SK-N-SH treated with all-trans-retinoic acid at 6 μM for 48 hours (cell line): ENCODE results near the gene AKAP13.

Experiments
- ATAC-seq: fragments of 200-7000 bp; cut with Tn5 transposase; 3 replicates; pipeline ENCODE4 v1.9.1; 2020; ENCODE audit warnings: mild to moderate bottlenecking, moderate library complexity
- ARNTL ChIP-seq: fragments of 450-650 bp; formaldehyde crosslinking; IDR thresholded peaks from 2 replicates; pipeline ENCODE4 v1.5.0; 2020; ENCODE audit warnings: low read depth, mild to moderate bottlenecking, moderate library complexity, borderline replicate concordance
- BACH2 ChIP-seq: fragments of 250-450 bp; sonication (Bioruptor Pico); IDR thresholded peaks from 2 replicates; pipeline ENCODE4 v1.9.0; 2021; ENCODE audit warnings: mild to moderate bottlenecking, borderline replicate concordance
- CSDC2 ChIP-seq: fragments of 250-450 bp; sonication (Bioruptor Pico); IDR thresholded peaks from 2 replicates; pipeline ENCODE4 v1.5.0; 2020; ENCODE audit warnings: mild to moderate bottlenecking, moderate library complexity
- ESRRG ChIP-seq: fragments of 250-450 bp; sonication (Bioruptor Pico); IDR thresholded peaks from 2 replicates; pipeline ENCODE4 v1.6.1; 2021; ENCODE audit warnings: mild to moderate bottlenecking
- ISL1 ChIP-seq: fragments of 250-450 bp; sonication (Bioruptor Pico); IDR thresholded peaks from 2 replicates; pipeline ENCODE4 v2.1.2; 2022; ENCODE audit warnings: mild to moderate bottlenecking, moderate library complexity
- OSR1 ChIP-seq: fragments of 250-450 bp; sonication (Bioruptor Pico); IDR thresholded peaks from 2 replicates; pipeline ENCODE4 v1.8.0; 2022; ENCODE audit warnings: moderate library complexity, mild to moderate bottlenecking, inconsistent platforms
- PPARA ChIP-seq: fragments of 250-450 bp; sonication (Bioruptor Pico); IDR thresholded peaks from 2 replicates; pipeline ENCODE4 v1.5.0; 2020; ENCODE audit warnings: mild to moderate bottlenecking, borderline replicate concordance
- RARB ChIP-seq: fragments of 250-450 bp; sonication (Bioruptor Pico); IDR thresholded peaks from 2 replicates; pipeline ENCODE4 v1.8.0; 2021; ENCODE audit warnings: mild to moderate bottlenecking, moderate library complexity
- SNAI2 ChIP-seq: fragments of 250-450 bp; sonication (Bioruptor Pico); IDR thresholded peaks from 2 replicates; pipeline ENCODE4 v1.5.0; 2020; ENCODE audit warnings: mild to moderate bottlenecking, moderate library complexity
- TCF4 ChIP-seq: fragments of 250-450 bp; sonication (Bioruptor Pico); IDR thresholded peaks from 2 replicates; pipeline ENCODE4 v1.8.0; 2021; ENCODE audit warnings: mild to moderate bottlenecking, moderate library complexity, borderline replicate concordance
- ZC3H10 ChIP-seq: fragments of 250-450 bp; sonication (Bioruptor Pico); IDR thresholded peaks from 2 replicates; pipeline ENCODE4 v1.5.1; 2021; ENCODE audit warnings: mild to moderate bottlenecking, moderate library complexity
- ZFP3 ChIP-seq: fragments of 250-450 bp; sonication (Bioruptor Pico); IDR thresholded peaks from 2 replicates; pipeline ENCODE4 v1.5.0; 2020; ENCODE audit warnings: mild to moderate bottlenecking, moderate library complexity
- ZFP30 ChIP-seq: fragments of 450-650 bp; formaldehyde crosslinking; IDR thresholded peaks from 2 replicates; pipeline ENCODE4 v1.5.0; 2022; ENCODE audit warnings: mild to moderate bottlenecking, moderate library complexity
- ZNF565 ChIP-seq: fragments of 450-650 bp; formaldehyde crosslinking; conservative IDR thresholded peaks from 2 replicates; pipeline ENCODE4 v1.5.0; 2020; ENCODE audit warnings: low read depth, mild to moderate bottlenecking, moderate library complexity
- ZNF70 ChIP-seq: fragments of 450-650 bp; formaldehyde crosslinking; IDR thresholded peaks from 2 replicates; pipeline ENCODE4 v1.5.0; 2020; ENCODE audit warnings: mild to moderate bottlenecking, moderate library complexity
- ZNF8 ChIP-seq: fragments of 450-650 bp; formaldehyde crosslinking; IDR thresholded peaks from 2 replicates; pipeline ENCODE4 v1.5.0; 2020; ENCODE audit warnings: mild to moderate bottlenecking, moderate library complexity
- TF ChIP-seq, protein P1 (sequence below): fragments of 250-450 bp; sonication (Bioruptor Pico); IDR thresholded peaks from 2 replicates; pipeline ENCODE4 v1.5.1; 2020; ENCODE audit warnings: low read depth, mild to moderate bottlenecking, moderate library complexity
- TF ChIP-seq, protein P2 (sequence below): fragments of 250-450 bp; sonication (Bioruptor Pico); IDR thresholded peaks from 2 replicates; pipeline ENCODE4 v1.5.1; 2021; ENCODE audit warnings: mild to moderate bottlenecking, moderate library complexity
- TF ChIP-seq, protein P3 (sequence below): fragments of 250-450 bp; sonication (Bioruptor Pico); IDR thresholded peaks from 2 replicates; pipeline ENCODE4 v1.8.0; 2021; ENCODE audit warnings: low read depth, mild to moderate bottlenecking, moderate library complexity, borderline replicate concordance
- TF ChIP-seq, protein P4 (sequence below): fragments of 250-450 bp; sonication (Bioruptor Pico); IDR thresholded peaks from 2 replicates; pipeline ENCODE4 v1.5.0; 2020; ENCODE audit warnings: mild to moderate bottlenecking, moderate library complexity
- TF ChIP-seq, protein P5 (sequence below): fragments of 250-450 bp; sonication (Bioruptor Pico); IDR thresholded peaks from 2 replicates; pipeline ENCODE4 v1.8.0; 2020; ENCODE audit warnings: mild to moderate bottlenecking, moderate library complexity, borderline replicate concordance

Gene AKAP13

DNA sequence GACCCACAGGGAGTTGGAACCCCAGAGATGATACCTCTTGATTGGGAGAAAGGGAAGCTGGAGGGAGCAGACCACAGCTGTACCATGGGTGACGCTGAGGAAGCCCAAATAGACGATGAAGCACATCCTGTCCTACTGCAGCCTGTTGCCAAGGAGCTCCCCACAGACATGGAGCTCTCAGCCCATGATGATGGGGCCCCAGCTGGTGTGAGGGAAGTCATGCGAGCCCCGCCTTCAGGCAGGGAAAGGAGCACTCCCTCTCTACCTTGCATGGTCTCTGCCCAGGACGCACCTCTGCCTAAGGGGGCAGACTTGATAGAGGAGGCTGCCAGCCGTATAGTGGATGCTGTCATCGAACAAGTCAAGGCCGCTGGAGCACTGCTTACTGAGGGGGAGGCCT is 201.1 kb downstream of the AKAP13 start (continued):
- TF ChIP-seq ESRRG (CRISPR knock-in tag): no peak
- TF ChIP-seq, protein P1, sequence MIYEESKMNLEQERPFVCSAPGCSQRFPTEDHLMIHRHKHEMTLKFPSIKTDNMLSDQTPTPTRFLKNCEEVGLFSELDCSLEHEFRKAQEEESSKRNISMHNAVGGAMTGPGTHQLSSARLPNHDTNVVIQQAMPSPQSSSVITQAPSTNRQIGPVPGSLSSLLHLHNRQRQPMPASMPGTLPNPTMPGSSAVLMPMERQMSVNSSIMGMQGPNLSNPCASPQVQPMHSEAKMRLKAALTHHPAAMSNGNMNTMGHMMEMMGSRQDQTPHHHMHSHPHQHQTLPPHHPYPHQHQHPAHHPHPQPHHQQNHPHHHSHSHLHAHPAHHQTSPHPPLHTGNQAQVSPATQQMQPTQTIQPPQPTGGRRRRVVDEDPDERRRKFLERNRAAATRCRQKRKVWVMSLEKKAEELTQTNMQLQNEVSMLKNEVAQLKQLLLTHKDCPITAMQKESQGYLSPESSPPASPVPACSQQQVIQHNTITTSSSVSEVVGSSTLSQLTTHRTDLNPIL (CRISPR knock-in tag): no peak
- no peak for TF ChIP-seq PPARA (CRISPR knock-in tag)
- no peak for TF ChIP-seq ZNF8
- TF ChIP-seq, all 23 proteins: peak for 0

DNA sequence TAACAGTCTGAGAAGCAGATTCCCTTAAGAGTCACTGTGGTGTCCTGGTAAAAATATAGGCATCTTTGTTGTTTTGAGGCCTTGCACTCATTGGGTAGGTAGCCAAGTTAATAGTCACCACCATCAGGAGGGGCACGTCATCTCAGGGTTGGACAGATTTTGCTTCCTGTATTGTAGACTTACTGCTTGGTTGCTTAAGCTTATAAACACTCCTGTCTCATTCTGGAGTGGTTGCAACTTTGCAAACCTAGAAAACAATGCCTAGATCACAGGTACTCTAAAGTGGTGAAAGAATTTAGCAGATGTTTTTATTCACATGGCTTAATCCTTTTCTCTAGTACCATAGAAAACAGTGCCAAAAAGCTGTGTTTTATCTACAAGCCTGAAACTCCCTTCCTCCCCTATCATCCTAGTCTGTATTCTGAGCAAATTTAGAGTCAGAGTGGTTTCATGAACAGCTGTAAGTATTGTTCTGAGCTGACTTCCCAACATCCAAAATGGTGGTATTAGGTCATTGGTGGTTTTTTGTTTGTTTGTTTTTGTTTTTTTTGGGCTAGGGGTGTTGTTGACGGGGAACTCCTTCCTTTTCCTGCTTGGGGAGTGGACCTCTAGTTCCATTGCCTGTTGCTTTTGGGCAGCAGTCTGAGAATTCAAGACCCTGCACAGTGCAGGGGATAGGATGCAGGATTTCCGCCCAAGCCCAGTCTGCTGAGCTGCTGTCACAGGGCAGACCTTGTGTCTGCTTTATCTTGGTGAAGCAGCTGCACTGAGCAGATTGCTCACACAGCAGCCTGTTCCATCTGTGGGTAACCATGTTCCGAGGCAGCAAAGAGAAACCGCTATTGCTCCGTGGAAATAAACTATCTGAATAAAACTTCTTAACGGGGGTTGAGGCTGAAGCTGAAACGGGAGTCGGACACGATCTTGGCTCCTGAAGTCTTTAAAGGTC is 202.0 kb downstream of the AKAP13 start:
- peak; percentile 51; the same call in 2 of the 3 replicates for ATAC-seq
- TF ChIP-seq OSR1 (CRISPR knock-in tag) (no peak), TCF4 (CRISPR knock-in tag) (no peak), SNAI2 (CRISPR knock-in tag) (no peak), ARNTL (CRISPR knock-in tag) (no peak), ZC3H10 (CRISPR knock-in tag) (no peak), BACH2 (CRISPR knock-in tag) (no peak), ZFP30 (CRISPR knock-in tag) (no peak), ZNF8 (no peak), ESRRG (CRISPR knock-in tag) (no peak), RARB (CRISPR knock-in tag) (no peak), ZNF565 (CRISPR knock-in tag) (no peak), CSDC2 (no peak), ZFP3 (no peak), ISL1 (CRISPR knock-in tag) (no peak), ZNF70 (no peak)
- TF ChIP-seq, protein P1 (CRISPR knock-in tag): no peak
- TF ChIP-seq, protein P2, sequence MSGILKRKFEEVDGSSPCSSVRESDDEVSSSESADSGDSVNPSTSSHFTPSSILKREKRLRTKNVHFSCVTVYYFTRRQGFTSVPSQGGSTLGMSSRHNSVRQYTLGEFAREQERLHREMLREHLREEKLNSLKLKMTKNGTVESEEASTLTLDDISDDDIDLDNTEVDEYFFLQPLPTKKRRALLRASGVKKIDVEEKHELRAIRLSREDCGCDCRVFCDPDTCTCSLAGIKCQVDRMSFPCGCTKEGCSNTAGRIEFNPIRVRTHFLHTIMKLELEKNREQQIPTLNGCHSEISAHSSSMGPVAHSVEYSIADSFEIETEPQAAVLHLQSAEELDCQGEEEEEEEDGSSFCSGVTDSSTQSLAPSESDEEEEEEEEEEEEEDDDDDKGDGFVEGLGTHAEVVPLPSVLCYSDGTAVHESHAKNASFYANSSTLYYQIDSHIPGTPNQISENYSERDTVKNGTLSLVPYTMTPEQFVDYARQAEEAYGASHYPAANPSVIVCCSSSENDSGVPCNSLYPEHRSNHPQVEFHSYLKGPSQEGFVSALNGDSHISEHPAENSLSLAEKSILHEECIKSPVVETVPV (CRISPR knock-in tag): no peak
- TF ChIP-seq, protein P3, sequence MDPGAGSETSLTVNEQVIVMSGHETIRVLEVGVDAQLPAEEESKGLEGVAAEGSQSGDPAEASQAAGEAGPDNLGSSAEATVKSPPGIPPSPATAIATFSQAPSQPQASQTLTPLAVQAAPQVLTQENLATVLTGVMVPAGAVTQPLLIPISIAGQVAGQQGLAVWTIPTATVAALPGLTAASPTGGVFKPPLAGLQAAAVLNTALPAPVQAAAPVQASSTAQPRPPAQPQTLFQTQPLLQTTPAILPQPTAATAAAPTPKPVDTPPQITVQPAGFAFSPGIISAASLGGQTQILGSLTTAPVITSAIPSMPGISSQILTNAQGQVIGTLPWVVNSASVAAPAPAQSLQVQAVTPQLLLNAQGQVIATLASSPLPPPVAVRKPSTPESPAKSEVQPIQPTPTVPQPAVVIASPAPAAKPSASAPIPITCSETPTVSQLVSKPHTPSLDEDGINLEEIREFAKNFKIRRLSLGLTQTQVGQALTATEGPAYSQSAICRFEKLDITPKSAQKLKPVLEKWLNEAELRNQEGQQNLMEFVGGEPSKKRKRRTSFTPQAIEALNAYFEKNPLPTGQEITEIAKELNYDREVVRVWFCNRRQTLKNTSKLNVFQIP (CRISPR knock-in tag): no peak
- TF ChIP-seq, protein P4, sequence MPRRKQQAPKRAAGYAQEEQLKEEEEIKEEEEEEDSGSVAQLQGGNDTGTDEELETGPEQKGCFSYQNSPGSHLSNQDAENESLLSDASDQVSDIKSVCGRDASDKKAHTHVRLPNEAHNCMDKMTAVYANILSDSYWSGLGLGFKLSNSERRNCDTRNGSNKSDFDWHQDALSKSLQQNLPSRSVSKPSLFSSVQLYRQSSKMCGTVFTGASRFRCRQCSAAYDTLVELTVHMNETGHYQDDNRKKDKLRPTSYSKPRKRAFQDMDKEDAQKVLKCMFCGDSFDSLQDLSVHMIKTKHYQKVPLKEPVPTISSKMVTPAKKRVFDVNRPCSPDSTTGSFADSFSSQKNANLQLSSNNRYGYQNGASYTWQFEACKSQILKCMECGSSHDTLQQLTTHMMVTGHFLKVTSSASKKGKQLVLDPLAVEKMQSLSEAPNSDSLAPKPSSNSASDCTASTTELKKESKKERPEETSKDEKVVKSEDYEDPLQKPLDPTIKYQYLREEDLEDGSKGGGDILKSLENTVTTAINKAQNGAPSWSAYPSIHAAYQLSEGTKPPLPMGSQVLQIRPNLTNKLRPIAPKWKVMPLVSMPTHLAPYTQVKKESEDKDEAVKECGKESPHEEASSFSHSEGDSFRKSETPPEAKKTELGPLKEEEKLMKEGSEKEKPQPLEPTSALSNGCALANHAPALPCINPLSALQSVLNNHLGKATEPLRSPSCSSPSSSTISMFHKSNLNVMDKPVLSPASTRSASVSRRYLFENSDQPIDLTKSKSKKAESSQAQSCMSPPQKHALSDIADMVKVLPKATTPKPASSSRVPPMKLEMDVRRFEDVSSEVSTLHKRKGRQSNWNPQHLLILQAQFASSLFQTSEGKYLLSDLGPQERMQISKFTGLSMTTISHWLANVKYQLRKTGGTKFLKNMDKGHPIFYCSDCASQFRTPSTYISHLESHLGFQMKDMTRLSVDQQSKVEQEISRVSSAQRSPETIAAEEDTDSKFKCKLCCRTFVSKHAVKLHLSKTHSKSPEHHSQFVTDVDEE (CRISPR knock-in tag): no peak
- TF ChIP-seq, protein P5, sequence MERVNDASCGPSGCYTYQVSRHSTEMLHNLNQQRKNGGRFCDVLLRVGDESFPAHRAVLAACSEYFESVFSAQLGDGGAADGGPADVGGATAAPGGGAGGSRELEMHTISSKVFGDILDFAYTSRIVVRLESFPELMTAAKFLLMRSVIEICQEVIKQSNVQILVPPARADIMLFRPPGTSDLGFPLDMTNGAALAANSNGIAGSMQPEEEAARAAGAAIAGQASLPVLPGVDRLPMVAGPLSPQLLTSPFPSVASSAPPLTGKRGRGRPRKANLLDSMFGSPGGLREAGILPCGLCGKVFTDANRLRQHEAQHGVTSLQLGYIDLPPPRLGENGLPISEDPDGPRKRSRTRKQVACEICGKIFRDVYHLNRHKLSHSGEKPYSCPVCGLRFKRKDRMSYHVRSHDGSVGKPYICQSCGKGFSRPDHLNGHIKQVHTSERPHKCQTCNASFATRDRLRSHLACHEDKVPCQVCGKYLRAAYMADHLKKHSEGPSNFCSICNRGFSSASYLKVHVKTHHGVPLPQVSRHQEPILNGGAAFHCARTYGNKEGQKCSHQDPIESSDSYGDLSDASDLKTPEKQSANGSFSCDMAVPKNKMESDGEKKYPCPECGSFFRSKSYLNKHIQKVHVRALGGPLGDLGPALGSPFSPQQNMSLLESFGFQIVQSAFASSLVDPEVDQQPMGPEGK: no peak
